Measurements from ENCODE around the gene TTC27.

Gene TTC27

DNA sequence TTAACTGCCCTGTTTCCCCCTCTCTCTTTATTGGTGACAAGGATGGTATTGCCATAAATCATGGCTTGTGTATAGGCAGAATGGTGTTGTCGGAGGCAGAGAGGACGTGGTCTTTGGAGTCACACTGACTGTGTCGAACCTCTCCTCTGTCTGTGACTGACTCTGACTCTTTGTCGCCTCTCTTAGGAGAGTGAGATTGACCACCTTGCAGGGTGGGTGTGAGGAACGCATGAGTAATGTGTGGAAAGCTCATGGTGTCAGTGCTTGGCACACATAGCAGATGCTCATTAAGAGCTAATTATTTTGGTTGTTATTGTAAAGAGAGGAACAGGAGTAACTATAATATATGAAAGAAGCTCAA, 145.6 kb downstream of the TTC27 start:
- no peak overlapping the region for H3K27ac ChIP-seq
- TF ChIP-seq CTCF (conservative IDR thresholded peaks at IDR 0.05) (no peak), ZFX (IDR thresholded peaks at IDR 0.05) (no peak)

DNA sequence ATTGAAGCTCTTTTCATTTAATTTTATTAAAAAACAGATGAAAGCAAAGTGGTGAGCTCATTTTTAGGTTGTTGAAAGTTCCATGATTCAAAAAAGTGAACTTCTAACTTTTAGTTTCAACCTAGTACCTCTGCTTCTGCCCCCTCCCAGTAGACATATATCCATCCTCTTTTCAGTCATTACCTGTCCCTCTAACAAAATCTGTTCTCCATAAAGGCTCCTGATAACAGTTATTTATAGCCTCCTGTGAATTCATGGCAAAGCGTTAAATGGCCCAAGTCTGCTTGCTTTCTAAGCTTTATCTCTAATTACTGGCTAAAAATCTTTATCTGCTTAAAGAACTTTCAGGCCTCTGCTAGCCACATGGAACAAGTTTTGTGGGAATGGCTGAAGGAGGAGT, 148.1 kb downstream of the TTC27 start:
- H3K27ac ChIP-seq = no peak overlapping the region
- TF ChIP-seq ZFX (IDR thresholded peaks at IDR 0.05) = no peak
- TF ChIP-seq CTCF (conservative IDR thresholded peaks at IDR 0.05) = no peak

- H3K27ac ChIP-seq = no peak overlapping the region
- no peak for TF ChIP-seq ZFX (IDR thresholded peaks at IDR 0.05)
- no peak for TF ChIP-seq CTCF (conservative IDR thresholded peaks at IDR 0.05)
Measured at GRCh38 chr2:32777714-32778113, 149.9 kb downstream of the TTC27 start.

DNA sequence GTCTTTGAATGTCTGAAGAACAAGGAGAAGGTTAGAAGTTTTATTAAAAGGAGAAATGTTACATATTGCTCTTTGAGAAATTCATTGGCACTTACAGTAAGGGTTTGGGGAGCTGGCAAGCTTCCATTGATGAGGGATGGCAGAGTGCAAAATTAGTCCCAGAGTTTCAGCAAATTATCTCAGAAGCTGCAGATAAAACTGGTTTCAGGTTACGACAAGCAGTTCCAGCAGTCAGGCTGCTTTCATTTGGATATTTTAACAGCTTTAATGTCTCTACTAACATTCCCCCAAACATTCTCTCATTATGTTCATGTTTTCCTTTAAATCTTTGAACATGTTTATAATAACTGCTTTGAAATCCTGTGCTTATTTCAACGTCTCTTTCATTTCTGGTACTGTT, 153.1 kb downstream of the TTC27 start:
- no peak for TF ChIP-seq CTCF (conservative IDR thresholded peaks at IDR 0.05)
- TF ChIP-seq ZFX (IDR thresholded peaks at IDR 0.05) = no peak
- H3K27ac ChIP-seq = no peak overlapping the region

- H3K27ac ChIP-seq = no peak overlapping the region
- TF ChIP-seq ZFX (IDR thresholded peaks at IDR 0.05) = no peak
- TF ChIP-seq CTCF (conservative IDR thresholded peaks at IDR 0.05) = no peak
Measured at GRCh38 chr2:32783469-32783868, 155.6 kb downstream of the TTC27 start.

GRCh38 chr2:32783933-32784332, 156.1 kb downstream of the TTC27 start:
- TF ChIP-seq ZFX (IDR thresholded peaks at IDR 0.05) (no peak), CTCF (conservative IDR thresholded peaks at IDR 0.05) (no peak)
- no peak overlapping the region for H3K27ac ChIP-seq

DNA sequence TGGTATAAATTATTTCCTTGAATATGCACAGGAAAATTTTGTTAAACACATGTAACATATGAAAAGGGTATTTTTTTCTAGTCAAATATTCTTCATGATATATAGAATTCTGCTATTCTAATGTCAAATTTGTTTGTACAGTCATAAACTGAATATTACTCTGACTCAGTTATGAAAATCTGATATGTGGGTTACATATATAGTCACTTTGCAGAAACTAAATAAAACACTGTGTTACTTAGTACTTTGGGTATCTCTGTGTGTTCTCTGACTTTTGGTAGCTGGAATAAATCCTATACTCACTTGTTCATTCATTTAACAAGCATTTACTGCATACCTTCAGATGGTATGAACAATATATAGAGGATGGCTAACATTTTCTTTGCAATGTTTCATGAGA, 159.4 kb downstream of the TTC27 start:
- H3K27ac ChIP-seq = no peak overlapping the region
- no peak for TF ChIP-seq CTCF (conservative IDR thresholded peaks at IDR 0.05)
